Stimulated activated CD4-positive, alpha-beta T cell treated with anti-CD3 and anti-CD28 coated beads, TNF-alpha, amount 100 ng/mL, for 24 hours (primary cell): Measurements from ENCODE around the gene CALHM3.
"Not testable (repeated sequence)": the region's sequence is repeated elsewhere in the genome, so short reads cannot be mapped to it uniquely, and the experiment has no call there.

Source experiments
- DNase-seq, 3 experiments: peaks; one replicate each; pipeline ENCODE4 v3.0.0-alpha.2; 2020; ENCODE audit warnings: low read depth in 3 of 3

Gene CALHM3

DNA sequence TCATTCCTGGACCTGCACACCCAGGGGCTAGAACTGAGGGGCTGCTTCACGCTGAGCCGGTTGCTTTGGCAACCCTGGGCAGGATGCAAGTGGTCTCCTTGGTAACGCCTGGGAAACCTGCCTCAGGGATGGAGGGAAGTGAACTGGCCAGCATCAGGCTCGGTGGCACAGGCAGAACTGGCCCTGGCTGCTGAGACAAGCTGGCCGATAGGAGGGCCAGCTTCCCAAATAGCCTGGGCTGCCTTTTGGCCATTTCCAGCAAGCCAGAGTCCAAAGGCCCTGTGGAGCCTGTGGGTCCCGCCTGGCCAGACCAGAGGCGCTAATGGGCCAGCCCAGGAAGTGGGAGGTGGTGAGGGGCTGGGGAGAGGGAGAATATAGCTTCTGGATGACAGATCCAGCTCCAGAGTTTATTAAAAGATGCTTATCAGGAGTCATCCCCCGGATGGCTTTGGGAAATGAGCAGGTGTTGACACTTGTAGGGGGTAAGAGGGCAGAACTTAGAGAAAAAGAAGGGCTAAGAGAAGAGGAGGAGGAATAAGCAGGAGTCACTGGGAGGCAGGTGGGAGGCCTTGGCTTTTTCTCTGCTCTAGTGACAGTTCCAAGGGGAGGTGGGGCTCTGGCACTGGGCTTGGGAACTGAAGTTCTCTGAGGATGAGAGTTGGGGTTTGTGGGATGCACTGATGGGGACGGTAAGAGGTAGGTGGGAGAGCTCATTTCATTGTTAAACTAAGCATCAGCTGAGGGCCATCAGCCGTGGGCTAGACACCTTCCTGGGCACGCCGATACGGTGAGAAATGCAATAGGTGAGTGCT is 24.0 kb upstream of the CALHM3 start:
- no peak for DNase-seq

GRCh38 chr10:103501186-103501585 is 22.1 kb upstream of the CALHM3 start:
- DNase-seq, result no peak

GRCh38 chr10:103500481-103500880 is 21.4 kb upstream of the CALHM3 start:
- DNase-seq, result no peak

DNA sequence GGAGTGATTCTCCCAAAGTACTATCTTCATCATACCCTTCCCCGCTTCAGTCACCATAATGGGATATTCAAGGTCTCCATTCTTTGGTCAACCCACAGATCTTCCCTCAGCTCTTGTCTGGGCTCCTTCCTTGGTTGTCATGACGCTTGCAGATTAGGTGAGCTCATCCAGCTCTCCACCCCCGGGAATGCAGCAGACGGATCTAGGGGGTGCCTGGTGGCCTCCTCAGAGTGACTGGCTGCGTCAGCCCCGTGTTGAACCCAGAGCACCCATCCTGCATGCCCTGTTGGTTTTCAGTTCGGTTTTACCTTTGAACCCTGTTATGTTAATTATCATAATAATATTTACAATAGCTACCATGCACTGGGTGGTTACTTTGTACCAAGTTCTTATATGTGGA is 20.8 kb upstream of the CALHM3 start:
- DNase-seq, result no peak

DNA sequence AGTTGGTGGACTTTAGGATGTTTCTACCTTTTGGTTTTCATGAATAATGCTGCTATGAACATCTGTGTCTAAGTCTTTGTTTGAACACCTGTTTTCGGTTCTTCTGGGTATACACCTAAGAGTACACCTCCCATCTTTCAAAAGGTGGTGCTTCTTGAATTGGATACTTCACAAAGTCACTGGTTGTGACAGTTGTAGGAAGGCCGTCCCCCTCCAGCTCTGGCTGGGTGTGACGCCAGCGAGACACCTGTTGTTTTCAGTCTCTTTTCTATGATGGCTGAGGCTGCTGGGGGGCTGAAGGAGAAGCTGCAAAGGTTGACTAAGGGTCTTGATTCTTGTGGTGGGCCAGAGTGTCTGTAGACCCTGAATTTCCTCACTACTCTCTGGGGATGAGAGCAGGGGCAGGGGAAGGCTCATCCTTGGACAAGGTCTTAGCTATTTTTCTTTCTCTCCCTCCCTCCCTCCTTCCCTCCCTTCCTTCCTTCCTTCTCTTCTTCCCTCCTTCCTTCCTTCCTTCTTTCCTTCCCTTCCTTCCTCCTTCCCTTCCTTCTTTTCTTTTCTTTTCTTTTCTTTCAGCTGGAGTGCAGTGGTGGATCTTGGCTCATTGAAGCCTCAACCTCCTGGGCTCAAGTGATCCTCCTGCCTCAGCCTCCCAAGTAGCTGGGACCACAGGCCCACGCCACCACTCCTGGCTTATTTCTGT is 20.0 kb upstream of the CALHM3 start:
- DNase-seq, result no peak

DNA sequence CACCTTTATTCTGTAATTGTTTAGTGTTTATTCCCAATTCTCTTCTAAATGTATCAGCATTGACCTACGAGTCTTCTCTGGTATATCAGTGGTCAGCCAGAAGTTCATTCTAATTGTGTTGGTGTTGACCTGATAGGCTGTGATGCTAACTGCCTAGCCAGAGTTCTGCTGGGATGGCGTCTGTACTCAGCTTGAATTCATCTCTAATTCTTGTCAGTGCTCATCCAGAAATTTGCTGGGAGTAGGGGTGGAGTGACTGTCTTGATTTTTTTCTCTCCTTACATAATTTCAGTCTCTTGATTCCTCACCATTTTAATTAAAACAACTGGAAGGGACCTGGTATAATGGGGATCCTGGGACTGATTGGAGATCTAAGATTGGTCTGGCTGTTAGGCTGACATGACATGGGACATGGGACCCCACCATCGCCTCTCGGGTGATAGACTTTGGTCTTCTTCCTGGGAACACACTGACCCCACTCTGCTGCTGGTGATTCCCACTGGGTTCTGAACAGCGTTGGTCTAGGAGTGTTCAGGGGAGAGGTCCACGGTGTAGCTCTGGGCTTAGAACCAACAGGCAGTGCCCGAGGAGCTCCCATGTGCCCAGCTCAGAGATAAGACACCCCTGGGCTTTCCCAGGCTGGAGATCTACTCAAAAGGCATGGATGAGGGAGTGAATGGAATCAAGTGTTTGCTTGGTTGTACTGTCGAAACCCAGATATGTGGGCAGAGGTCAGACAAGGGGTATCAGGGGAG is 18.3 kb upstream of the CALHM3 start:
- no peak for DNase-seq

- DNase-seq, result no peak
Observed at GRCh38 chr10:103495321-103495720, 16.3 kb upstream of the CALHM3 start.

DNA sequence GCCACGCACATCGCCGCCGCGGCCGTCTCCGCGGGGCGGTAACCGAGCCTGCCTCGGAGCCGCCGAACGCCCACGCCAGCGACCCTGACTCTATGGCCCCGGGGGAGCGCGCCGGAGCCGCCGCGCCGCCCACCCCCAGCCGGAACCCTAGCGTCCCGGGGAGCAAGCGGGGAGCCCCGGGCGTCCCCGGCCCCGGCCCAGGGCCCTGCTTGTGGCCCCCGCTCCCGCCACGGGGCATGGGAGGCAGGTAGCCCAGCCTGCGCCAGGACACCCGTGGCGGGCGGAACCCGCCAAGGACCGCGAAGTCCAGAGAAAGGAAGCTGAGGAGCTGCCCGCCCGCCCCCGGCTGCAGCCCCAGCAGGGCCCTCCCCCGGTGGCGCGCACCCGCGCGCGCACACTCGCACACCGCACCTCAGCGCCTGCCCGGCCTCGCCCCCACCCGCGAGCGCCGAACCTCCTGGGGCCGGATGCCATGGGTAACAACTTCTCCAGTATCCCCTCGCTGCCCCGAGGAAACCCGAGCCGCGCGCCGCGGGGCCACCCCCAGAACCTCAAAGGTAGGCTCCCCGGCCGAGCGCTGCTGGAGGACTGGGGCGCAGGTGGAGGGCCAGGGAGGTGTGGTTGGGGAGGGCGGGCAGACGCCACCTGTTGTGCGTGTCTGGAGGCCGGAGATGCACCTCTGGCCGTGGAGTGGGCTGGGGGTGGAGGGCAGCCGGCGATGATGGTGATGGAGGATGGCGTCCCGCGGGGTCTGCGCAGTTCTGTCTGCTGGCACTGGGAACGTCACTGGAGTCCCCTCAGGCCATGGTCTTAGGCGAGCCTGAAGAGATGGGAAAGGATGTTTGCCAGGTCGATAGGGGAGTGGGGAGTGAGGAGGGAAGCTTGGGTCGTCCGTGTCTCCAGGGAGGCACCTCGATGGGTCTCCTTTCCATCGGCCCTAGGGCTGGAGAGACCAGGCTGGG is 15.2 kb upstream of the CALHM3 start:
- peak in 1 of 3 experiments; percentile 31 for DNase-seq

DNA sequence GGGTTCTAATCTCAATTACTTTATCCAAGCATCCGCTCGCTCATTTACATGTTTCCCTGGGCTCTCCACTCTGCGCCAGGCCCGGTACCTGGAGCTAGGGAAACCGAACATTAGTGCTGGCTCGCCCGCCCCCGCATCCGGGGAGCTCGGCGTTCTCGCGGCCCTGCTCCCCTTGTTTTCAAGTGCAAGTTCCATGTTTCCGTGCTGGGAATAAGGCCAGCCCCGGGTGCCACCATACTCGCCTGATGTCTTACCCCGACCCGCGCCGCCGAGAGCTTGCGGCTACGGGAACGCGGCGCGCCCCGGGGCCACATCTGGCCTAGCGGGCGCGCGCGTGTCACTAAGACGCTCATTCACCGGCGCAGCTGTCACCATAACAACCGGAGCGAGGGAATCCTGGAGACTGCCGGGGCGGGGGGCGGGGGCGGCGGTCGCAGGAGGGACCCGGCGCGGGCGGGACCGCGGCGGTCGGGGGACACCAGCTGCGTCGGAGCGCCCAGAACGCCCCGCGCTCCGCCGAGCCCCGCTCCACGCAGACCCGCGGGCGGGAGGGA is 14.4 kb upstream of the CALHM3 start, which contains the start of gene NEURL1:
Gene NEURL1 (plus strand): TSS at position 344 of the 554 bp plus-strand sequence. CDS start 683 bp downstream, outside the sequence.
- peak in 1 of 3 experiments; percentile 28 for DNase-seq

- no peak for DNase-seq
Observed at GRCh38 chr10:103492655-103493261, 13.7 kb upstream of the CALHM3 start.

- DNase-seq, result no peak
Observed at GRCh38 chr10:103491729-103492364, 12.8 kb upstream of the CALHM3 start.

DNA sequence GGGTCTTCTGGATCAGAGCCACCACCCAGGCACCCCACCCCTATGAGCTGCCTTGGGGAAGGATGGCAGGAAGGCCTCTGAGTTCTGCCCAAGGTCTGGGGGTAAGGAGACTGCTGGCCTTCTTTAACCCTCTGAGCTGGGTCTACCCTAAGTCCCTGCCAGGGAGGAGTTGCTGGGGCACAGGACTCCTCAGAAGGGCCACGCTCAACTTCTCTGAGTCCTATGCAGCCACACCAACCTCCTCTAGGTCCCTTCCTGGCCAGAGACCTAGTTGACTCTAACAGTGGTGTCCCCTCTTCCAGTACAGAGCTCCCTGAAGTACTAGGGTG is 11.9 kb upstream of the CALHM3 start:
- no peak for DNase-seq

GRCh38 chr10:103487410-103487708 is 8.3 kb upstream of the CALHM3 start:
- DNase-seq, result no peak

GRCh38 chr10:103486635-103487409 is 7.8 kb upstream of the CALHM3 start:
- DNase-seq, result not testable (repeated sequence)

GRCh38 chr10:103481974-103482531 is 3.0 kb upstream of the CALHM3 start:
- no peak for DNase-seq

- no peak for DNase-seq
Observed at GRCh38 chr10:103480521-103480920, 1.5 kb upstream of the CALHM3 start.

DNA sequence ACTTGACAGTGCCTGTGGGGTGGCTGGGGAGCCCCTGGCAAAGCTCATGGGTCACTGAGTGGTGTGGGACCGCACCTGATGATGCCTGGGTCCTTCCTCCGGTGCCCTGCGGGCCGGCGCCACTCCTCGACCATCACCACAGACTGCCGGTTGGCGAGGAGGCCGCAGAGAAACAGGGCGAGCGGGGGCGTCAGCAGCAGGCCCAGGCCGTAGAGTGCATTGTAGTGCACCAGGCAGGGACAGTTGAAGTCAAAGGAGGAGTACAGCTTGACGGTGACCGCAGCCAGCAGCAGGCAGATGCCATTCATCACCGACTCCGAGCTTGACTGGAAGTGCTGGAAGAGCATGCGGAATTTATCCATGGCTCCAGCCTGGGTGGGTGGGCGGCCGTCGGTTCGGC is 369 bp downstream of the CALHM3 start:
- DNase-seq, result no peak

GRCh38 chr10:103476046-103476768 is 2.8 kb downstream of the CALHM3 start:
- no peak for DNase-seq
